ENCODE data around the gene AR. TPM values are rescaled to one million over a fixed set of nuclear protein-coding genes. Genes with fewer than 3 reads are reported as not detected.

AR gene
- total RNA-seq, 1 donor from 2014 or later = 9.0 TPM

- Mint-ChIP-seq H3K4me3 (ENCODE audit: unreplicated experiment) (no peak overlapping the region), H3K27ac (ENCODE audit: unreplicated experiment) (peak overlapping the region; percentile 12), H3K9me3 (ENCODE audit: unreplicated experiment) (no peaks in the 10 kb centered on the region), H3K36me3 (ENCODE audit: low read depth, unreplicated experiment) (peaks cover 1% of the 10 kb centered on the region), H3K4me1 (ENCODE audit: low read depth, unreplicated experiment) (peaks cover 9% of the 10 kb centered on the region), H3K27me3 (ENCODE audit: low read depth, unreplicated experiment) (no peaks in the 10 kb centered on the region)
- Histone ChIP-seq H4K20me1 (ENCODE audit: insufficient read depth, low read length) (no peaks in the 10 kb centered on the region), H3K27me3 (ENCODE audit: insufficient read depth, low read length) (no peaks in the 10 kb centered on the region), H3K4me1 (ENCODE audit: insufficient read depth, low read length) (peaks cover 3% of the 10 kb centered on the region), H3K9ac (ENCODE audit: low read length) (no peak overlapping the region), H3K4me2 (ENCODE audit: low read length) (no peak overlapping the region), H3K27ac (ENCODE audit: low read depth, low read length) (peak overlapping the region; percentile 38), H2AFZ (ENCODE audit: low read depth, low read length) (no peak overlapping the region), H3K36me3 (ENCODE audit: insufficient read depth, low read length) (no peaks in the 10 kb centered on the region), H3K9me3 (ENCODE audit: insufficient read depth, low read depth, low read length) (no peaks in the 10 kb centered on the region), H3K4me3 (ENCODE audit: insufficient read depth, low read depth, low read length) (no peak overlapping the region), H3K79me2 (ENCODE audit: insufficient read depth, low read length) (no peaks in the 10 kb centered on the region)
- DNase-seq (ENCODE audit: low read depth) = peak; percentile 84
- TF ChIP-seq EZH2 (IDR thresholded peaks at IDR 0.05; ENCODE audit: insufficient read depth, low read length) = no peak
- no peak for TF ChIP-seq CTCF (IDR thresholded peaks at IDR 0.05; ENCODE audit: insufficient read depth, low read depth, low read length)
- peak; percentile 90 for FAIRE-seq
Observed at GRCh38 chrX:67692246-67692645, 148.4 kb downstream of the AR start.

- Histone ChIP-seq H3K36me3 (ENCODE audit: insufficient read depth, low read length) (no peaks in the 10 kb centered on the region), H3K9me3 (ENCODE audit: insufficient read depth, low read depth, low read length) (no peaks in the 10 kb centered on the region), H3K4me3 (ENCODE audit: insufficient read depth, low read depth, low read length) (no peak overlapping the region), H3K27me3 (ENCODE audit: insufficient read depth, low read length) (no peaks in the 10 kb centered on the region), H3K4me1 (ENCODE audit: insufficient read depth, low read length) (peaks cover 3% of the 10 kb centered on the region), H3K9ac (ENCODE audit: low read length) (no peak overlapping the region), H4K20me1 (ENCODE audit: insufficient read depth, low read length) (no peaks in the 10 kb centered on the region), H3K4me2 (ENCODE audit: low read length) (no peak overlapping the region), H3K27ac (ENCODE audit: low read depth, low read length) (no peak overlapping the region), H3K79me2 (ENCODE audit: insufficient read depth, low read length) (no peaks in the 10 kb centered on the region), H2AFZ (ENCODE audit: low read depth, low read length) (no peak overlapping the region)
- H3K9me3 Mint-ChIP-seq (ENCODE audit: unreplicated experiment) = no peaks in the 10 kb centered on the region
- no peaks in the 10 kb centered on the region for H3K27me3 Mint-ChIP-seq (ENCODE audit: low read depth, unreplicated experiment)
- H3K36me3 Mint-ChIP-seq (ENCODE audit: low read depth, unreplicated experiment) = no peaks in the 10 kb centered on the region
- peak; percentile 40 for DNase-seq (ENCODE audit: low read depth)
- FAIRE-seq = no peak
- TF ChIP-seq CTCF (IDR thresholded peaks at IDR 0.05; ENCODE audit: insufficient read depth, low read depth, low read length) (no peak), EZH2 (IDR thresholded peaks at IDR 0.05; ENCODE audit: insufficient read depth, low read length) (no peak)
- H3K4me3 Mint-ChIP-seq (ENCODE audit: unreplicated experiment) = no peak overlapping the region
- no peak overlapping the region for H3K27ac Mint-ChIP-seq (ENCODE audit: unreplicated experiment)
- peaks cover 9% of the 10 kb centered on the region for H3K4me1 Mint-ChIP-seq (ENCODE audit: low read depth, unreplicated experiment)
Observed at GRCh38 chrX:67693928-67694327, 150.1 kb downstream of the AR start.

GRCh38 chrX:67697452-67697851 is 153.6 kb downstream of the AR start:
- H3K36me3 ChIP-seq (ENCODE audit: insufficient read depth, low read length) = no peaks in the 10 kb centered on the region
- H3K9me3 Mint-ChIP-seq (ENCODE audit: unreplicated experiment) = no peaks in the 10 kb centered on the region

More at GRCh38 chrX:67697452-67697851, 153.6 kb downstream of the AR start:
- H3K27ac Mint-ChIP-seq (ENCODE audit: unreplicated experiment) = no peak overlapping the region
- Histone ChIP-seq H2AFZ (ENCODE audit: low read depth, low read length) (no peak overlapping the region), H3K9me3 (ENCODE audit: insufficient read depth, low read depth, low read length) (no peaks in the 10 kb centered on the region), H3K4me3 (ENCODE audit: insufficient read depth, low read depth, low read length) (no peak overlapping the region), H4K20me1 (ENCODE audit: insufficient read depth, low read length) (no peaks in the 10 kb centered on the region), H3K4me2 (ENCODE audit: low read length) (no peak overlapping the region), H3K27me3 (ENCODE audit: insufficient read depth, low read length) (no peaks in the 10 kb centered on the region), H3K79me2 (ENCODE audit: insufficient read depth, low read length) (no peaks in the 10 kb centered on the region), H3K4me1 (ENCODE audit: insufficient read depth, low read length) (peaks cover 3% of the 10 kb centered on the region), H3K9ac (ENCODE audit: low read length) (no peak overlapping the region), H3K27ac (ENCODE audit: low read depth, low read length) (no peak overlapping the region)
- H3K4me1 Mint-ChIP-seq (ENCODE audit: low read depth, unreplicated experiment) = peaks cover 18% of the 10 kb centered on the region
- no peaks in the 10 kb centered on the region for H3K27me3 Mint-ChIP-seq (ENCODE audit: low read depth, unreplicated experiment)
- no peak for DNase-seq (ENCODE audit: low read depth)
- H3K4me3 Mint-ChIP-seq (ENCODE audit: unreplicated experiment) = no peak overlapping the region
- FAIRE-seq = peak; percentile 89
- H3K36me3 Mint-ChIP-seq (ENCODE audit: low read depth, unreplicated experiment) = no peaks in the 10 kb centered on the region
- TF ChIP-seq EZH2 (IDR thresholded peaks at IDR 0.05; ENCODE audit: insufficient read depth, low read length) = no peak
- TF ChIP-seq CTCF (IDR thresholded peaks at IDR 0.05; ENCODE audit: insufficient read depth, low read depth, low read length) = no peak
